ENCODE results near the gene FALEC. TPM values are rescaled to one million over a fixed set of nuclear protein-coding genes. Genes with fewer than 3 reads are reported as not detected.
A peak's percentile ranks its signal among the peaks of the same experiment; 100 is the strongest.

The FALEC gene
- total and polyA plus RNA-seq, 9 of the 15 experiments (the other 6 are each of a cell fraction or from before 2014, with no cell fraction given): 0.15 to 1.8 (median 0.53) TPM; not detected in 5

DNA sequence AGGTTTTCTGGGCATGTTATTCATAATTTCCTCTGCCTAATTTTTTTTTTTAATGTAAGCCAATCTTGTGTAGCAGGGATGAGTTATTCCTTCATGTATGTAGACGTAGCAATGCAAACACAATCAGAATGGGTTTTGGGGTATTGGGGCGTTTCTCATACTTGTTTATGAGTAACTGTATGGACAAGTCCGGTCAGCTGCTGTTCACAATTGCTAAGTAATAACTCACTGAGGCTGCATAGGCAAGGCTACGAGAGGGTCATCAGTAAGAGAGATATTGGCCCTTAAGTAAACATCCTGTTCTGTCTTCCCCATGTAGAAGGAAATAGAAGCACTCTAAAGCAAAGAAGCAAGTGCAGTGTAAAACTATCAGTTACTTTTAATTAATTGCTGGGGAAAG lies 37.8 kb upstream of the FALEC start:
- FAIRE-seq: peak; percentile 62
- POLR2A ChIA-PET: interaction anchor here (0.6 to 0.7 kb wide), 4 partner anchors 86 to 1119 kb away, joined by 3 to 6 read pairs (median 4); no protein-coding TSS in a partner anchor
- CTCF ChIA-PET (ENCODE audit: low intra/inter-chr PET ratio): no interaction called here

More for the DNA sequence above, 37.8 kb upstream of the FALEC start:
- Histone ChIP-seq H3K4me3 (no peak overlapping the region), H3K36me3 (ENCODE audit: control insufficient read depth, insufficient read depth, low read length) (peaks cover 10% of the 10 kb centered on the region; the same call in 1 of the 3 replicates), H3K9me3 (replicated peaks; ENCODE audit: control insufficient read depth, insufficient read depth, low read depth, low read length) (no peaks in the 10 kb centered on the region), H3K9me1 (ENCODE audit: control insufficient read depth, insufficient read depth, low read length) (no peaks in the 10 kb centered on the region), H4K20me1 (replicated peaks; ENCODE audit: control insufficient read depth, insufficient read depth, low read length) (no peaks in the 10 kb centered on the region), H3K27ac (ENCODE audit: extremely low read depth, low read depth, low read length) (0 out of 3 replicates have a peak overlapping the region, but pooled peaks have one; percentile 5), H3K79me2 (ENCODE audit: control insufficient read depth, insufficient read depth, low read length) (no peaks in the 10 kb centered on the region), H3K27me3 (ENCODE audit: control insufficient read depth in 2 of 2, insufficient read depth in 2 of 2, low read length in 2 of 2) (no peaks in the 10 kb centered on the region), H3K9ac (ENCODE audit: insufficient read depth in 1 of 2, low read depth in 2 of 2, low read length in 2 of 2) (no peak overlapping the region), H3K4me1 (replicated peaks in 1 of 2; ENCODE audit: control insufficient read depth in 2 of 2, insufficient read depth in 2 of 2, low read length in 2 of 2) (peaks cover 4 to 24% of the 10 kb centered on the region in 2 experiments), H2AFZ (ENCODE audit: low read depth, low read length) (no peak overlapping the region), H3K4me2 (ENCODE audit: insufficient read depth, low read length) (no peak overlapping the region)
- in situ Hi-C loops (cut with MboI): no loop called here
- DNase-seq (ENCODE audit: extremely low read depth in 1 of 4, low spot score in 3 of 4) (peak in 2 of 4 experiments; percentile 42 to 44), ATAC-seq (peak; percentile 81)
- TF ChIP-seq SMARCE1 (IDR thresholded peaks at IDR 0.05): 0 out of 2 replicates have a peak, but pooled peaks have one; percentile 15
- TF ChIP-seq POLR2AphosphoS2 (IDR thresholded peaks at IDR 0.05; ENCODE audit: low read length): peak; percentile 61; the same call in 1 of the 2 replicates
- TF ChIP-seq NR2C2 (CRISPR knock-in tag; IDR thresholded peaks at IDR 0.05): no peak
- TF ChIP-seq NR2C2 (tag; IDR thresholded peaks at IDR 0.05): peak; percentile 25; the same call in 1 of the 2 replicates
- peak; percentile 98 to 99 for TF ChIP-seq FOXA3 (CRISPR knock-in tag; conservative IDR thresholded peaks at IDR 0.05 in 1 of 2, IDR thresholded peaks at IDR 0.05 in 1 of 2)
- no peak for TF ChIP-seq ZNF263 (CRISPR knock-in tag; IDR thresholded peaks at IDR 0.05; ENCODE audit: borderline replicate concordance)
- 0 out of 2 replicates have a peak, but pooled peaks have one; percentile 26 for TF ChIP-seq GABPA (tag; conservative IDR thresholded peaks at IDR 0.05; ENCODE audit: low read depth)
- TF ChIP-seq, protein P1, sequence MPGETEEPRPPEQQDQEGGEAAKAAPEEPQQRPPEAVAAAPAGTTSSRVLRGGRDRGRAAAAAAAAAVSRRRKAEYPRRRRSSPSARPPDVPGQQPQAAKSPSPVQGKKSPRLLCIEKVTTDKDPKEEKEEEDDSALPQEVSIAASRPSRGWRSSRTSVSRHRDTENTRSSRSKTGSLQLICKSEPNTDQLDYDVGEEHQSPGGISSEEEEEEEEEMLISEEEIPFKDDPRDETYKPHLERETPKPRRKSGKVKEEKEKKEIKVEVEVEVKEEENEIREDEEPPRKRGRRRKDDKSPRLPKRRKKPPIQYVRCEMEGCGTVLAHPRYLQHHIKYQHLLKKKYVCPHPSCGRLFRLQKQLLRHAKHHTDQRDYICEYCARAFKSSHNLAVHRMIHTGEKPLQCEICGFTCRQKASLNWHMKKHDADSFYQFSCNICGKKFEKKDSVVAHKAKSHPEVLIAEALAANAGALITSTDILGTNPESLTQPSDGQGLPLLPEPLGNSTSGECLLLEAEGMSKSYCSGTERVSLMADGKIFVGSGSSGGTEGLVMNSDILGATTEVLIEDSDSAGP (CRISPR knock-in tag; IDR thresholded peaks at IDR 0.05): no peak
- 0 out of 2 replicates have a peak, but pooled peaks have one; percentile 26 for TF ChIP-seq ARID1B (IDR thresholded peaks at IDR 0.05)
- TF ChIP-seq MEIS2 (IDR thresholded peaks at IDR 0.05; ENCODE audit: partially characterized antibody): peak; percentile 66
- no peak for TF ChIP-seq ARNT (IDR thresholded peaks at IDR 0.05)
- 0 out of 2 replicates have a peak, but pooled peaks have one; percentile 13 for TF ChIP-seq SOX6 (IDR thresholded peaks at IDR 0.05)
- peak; percentile 79 for TF ChIP-seq FOXA1 (IDR thresholded peaks at IDR 0.05; ENCODE audit: borderline replicate concordance)
- TF ChIP-seq, protein P2, sequence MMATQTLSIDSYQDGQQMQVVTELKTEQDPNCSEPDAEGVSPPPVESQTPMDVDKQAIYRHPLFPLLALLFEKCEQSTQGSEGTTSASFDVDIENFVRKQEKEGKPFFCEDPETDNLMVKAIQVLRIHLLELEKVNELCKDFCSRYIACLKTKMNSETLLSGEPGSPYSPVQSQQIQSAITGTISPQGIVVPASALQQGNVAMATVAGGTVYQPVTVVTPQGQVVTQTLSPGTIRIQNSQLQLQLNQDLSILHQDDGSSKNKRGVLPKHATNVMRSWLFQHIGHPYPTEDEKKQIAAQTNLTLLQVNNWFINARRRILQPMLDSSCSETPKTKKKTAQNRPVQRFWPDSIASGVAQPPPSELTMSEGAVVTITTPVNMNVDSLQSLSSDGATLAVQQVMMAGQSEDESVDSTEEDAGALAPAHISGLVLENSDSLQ (IDR thresholded peaks at IDR 0.05): 0 out of 2 replicates have a peak, but pooled peaks have one; percentile 18
- peak; percentile 34 for TF ChIP-seq DACH1 (IDR thresholded peaks at IDR 0.05; ENCODE audit: partially characterized antibody)
- TF ChIP-seq ATF7 (IDR thresholded peaks at IDR 0.05): 0 out of 2 replicates have a peak, but pooled peaks have one; percentile 17
- peak in 1 of 2 experiments; percentile 36; a peak in 1 of 4 replicates for TF ChIP-seq FOXK2 (conservative IDR thresholded peaks at IDR 0.05 in 1 of 2, IDR thresholded peaks at IDR 0.05 in 1 of 2; ENCODE audit: low read depth in 2 of 2)
- no peak for TF ChIP-seq BHLHE40 (IDR thresholded peaks at IDR 0.05; ENCODE audit: low read length)
- no peak for TF ChIP-seq SAFB (IDR thresholded peaks at IDR 0.05; ENCODE audit: borderline replicate concordance, low read depth, low read length)
- TF ChIP-seq PPARD (CRISPR knock-in tag; IDR thresholded peaks at IDR 0.05): no peak
- intact Hi-C loops (cut with micrococcal nuclease): no loop called here
- WGBS (ENCODE audit: insufficient coverage, low coverage, missing lambda C conversion rate): 7% methylated on average over 4 of the region's 4 CpGs
- BruUV-seq (replicated peaks): no TSS peak

Measured in K562 (cell line).